Activated CD4-positive, CD25-positive, alpha-beta regulatory T cell treated with anti-CD3 and anti-CD28 coated beads, Interleukin-2, amount 50 U/mL, for 24 hours (primary cell): ENCODE data around the gene ACOX2.
A peak's percentile ranks its signal among the peaks of the same experiment; 100 is the strongest.

Source experiments
- ATAC-seq, 2 donors: fragments of 150-1000 bp; cut with Tn5 transposase; one replicate each; pipeline ENCODE4 v1.10.0; 2021; ENCODE audit warnings: mild to moderate bottlenecking in 1 of 2, moderate library complexity in 1 of 2

Gene ACOX2

DNA sequence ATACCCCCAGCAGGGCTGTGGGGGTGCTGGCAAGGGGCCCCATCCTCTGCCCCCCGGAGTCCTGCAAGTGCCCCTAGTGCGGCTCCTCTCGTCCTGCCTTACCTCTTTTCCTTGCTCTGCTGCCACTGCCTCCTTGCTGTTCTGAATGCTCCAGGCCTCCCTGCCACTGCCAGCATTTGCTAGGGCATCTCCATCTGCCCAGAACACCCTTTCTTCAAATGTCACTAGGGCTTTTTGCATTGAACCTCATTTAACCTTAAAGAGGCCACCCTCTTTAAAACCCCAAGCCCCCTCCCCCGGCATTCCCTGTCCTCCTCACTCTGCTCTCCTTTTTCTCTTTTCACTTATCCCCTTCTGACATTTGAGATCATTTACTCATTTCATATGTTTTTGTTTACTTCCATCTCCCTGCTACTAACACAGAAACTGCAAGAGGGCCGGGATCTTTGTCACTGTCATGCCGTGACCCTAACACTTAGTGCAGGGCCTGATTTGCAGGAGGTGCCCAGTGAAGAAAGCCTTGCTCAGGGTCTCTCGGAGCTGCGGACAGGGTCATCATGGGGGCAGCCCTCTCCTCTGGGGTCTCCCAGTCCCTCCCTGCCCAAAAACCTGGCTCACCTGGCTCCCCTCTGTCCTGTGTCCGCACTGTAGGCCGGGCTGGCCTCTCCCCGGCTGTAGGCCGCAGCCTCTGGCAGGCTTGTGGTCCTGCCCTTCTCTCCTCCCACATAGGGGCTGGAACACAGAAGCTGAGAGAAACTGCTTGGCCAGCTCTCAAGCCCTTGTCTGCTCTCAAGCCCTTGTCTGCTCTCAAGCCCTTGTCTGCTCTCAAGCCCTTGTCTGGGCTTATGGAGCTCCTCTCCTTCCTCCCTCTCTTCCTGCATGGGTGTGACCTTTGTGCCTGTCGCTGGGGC lies at the start of gene ACOX2:
TSS of gene ACOX2 (minus strand) at position 690 of the 911 bp plus-strand sequence. CDS start 2,084 bp downstream, outside the sequence.
- ATAC-seq, result no peak

DNA sequence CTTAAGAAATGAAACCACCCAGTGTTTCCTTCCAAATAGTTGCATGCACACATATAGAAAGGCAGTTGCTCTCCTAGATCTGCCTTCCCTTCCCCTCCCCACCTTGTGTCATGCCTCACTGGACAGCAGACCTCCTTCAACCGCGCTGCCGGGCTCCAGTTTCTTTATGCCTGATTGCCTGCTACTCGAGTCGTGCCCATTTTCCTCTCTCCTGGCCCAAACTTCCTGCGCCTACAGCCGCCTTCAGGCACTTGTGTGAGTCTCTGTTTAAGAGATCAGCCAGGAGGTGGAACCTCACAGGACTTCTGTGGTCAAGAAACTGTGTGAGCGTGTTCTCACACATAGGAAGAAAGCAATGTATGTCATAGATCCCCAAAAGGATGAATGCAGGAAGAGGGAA lies 49.0 kb upstream of the ACOX2 start:
- no peak for ATAC-seq

DNA sequence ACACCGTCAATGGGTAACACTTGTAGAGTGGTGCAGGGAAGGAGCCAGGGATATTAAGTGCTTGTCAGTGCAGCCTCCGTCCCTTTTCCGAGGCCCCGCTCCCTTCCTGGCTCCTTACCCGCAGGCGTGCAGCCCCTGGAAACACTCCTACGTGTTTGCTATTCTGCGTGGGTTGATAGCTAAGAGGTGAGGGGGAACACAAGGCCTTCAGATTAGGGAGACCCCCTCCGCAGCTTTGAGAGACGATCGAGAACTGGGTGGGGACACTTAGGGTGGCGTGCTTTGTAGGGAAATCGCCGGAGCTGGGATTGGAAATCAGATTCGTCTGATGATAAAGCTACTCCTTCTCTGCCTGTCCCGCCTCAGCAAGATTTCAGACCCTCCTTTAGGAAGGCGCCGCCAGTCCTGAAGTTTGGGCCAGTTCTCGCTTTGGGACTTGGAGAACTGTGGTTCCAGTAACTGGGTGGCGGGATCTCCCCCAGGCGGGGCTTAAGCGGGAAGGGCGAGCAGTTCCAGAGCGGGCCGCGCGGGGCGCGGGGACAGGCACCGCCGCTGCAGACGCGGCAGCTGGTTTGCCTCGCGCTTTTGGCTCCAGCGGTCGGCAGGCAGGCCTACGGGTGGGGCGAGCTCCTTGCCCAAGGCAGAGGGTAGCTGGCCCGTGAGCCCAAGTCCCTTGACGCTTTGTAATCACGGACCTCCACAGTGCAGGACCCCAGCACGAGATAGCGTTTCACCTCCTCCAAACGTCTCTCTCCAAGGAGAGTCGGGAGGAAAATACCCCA lies 48.2 kb upstream of the ACOX2 start:
- ATAC-seq, result peak; percentile 81 to 89

DNA sequence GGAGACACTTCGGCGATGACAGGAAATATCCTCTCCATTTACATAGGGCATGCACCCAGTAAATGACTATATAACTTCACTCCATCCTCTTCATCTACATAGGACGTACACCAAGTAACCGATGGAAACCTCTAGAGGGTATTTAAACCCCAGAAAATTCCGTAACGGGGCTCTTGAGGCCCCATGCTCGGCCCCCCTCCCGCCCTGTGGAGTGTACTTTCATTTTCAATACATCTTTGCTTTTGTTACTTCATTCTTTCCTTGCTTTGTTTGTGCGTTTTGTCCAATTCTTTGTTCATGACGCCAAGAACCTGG lies 47.7 kb upstream of the ACOX2 start:
- no peak for ATAC-seq

DNA sequence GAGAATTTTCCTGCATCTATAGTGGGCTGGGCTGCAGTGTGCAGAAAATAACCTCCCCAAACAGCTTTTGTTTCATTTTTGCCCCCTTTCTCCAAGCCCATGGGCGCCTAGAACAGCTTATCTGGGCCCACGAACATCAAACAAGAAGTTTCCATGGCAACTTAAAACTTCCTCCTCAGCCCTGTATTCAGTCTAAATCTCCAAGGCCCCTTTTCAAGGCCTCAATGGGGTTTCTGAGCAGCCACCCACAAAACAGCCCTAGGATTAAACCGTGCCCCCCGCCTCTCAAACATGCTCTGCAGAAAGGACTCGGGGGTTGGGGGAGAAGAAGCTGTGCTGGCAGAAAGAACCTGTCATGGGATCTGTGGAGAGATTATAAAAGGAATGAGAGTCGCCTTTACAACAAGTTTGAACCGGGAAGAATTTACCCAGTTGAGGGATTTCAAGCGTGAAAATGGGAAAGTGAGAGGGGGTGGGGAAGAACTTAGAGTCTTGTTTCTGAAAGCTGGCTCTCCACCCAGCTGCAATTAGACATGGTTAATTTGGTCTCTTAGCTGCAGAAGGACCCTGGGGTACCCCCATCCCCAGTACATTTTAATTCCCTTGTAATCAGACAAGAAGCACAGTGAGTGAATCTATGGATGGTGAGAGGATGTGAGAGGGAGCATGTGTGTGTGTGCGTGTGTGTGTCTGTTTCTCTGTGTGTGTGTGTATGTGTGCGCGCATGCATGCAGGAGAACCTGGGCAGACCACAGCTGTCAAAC lies 44.5 kb upstream of the ACOX2 start:
- ATAC-seq, result no peak

DNA sequence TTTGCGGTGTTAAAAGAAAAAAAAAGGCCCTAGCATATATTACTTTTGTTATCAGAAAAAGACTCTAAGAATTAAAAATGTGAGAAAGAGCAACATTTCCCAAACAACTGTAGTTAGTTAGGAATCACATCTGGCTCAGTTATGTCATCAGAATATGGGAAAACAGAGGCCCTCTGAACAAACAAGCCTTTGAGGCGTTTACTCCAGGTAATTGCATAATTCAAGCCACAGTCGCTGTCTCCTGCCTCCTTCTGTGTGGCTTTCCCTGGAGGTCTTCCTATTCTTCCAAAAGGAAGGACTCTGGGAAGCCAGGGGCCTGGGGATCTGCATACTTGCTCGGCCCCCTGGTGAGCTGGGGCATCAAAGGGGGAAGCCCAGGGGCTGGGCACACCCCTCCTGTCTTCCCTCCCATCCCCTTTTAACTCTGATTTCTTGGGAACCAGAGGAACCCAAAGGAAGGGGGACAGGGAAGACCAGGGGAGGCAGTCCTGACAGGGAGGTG lies 43.9 kb upstream of the ACOX2 start:
- ATAC-seq, result no peak

DNA sequence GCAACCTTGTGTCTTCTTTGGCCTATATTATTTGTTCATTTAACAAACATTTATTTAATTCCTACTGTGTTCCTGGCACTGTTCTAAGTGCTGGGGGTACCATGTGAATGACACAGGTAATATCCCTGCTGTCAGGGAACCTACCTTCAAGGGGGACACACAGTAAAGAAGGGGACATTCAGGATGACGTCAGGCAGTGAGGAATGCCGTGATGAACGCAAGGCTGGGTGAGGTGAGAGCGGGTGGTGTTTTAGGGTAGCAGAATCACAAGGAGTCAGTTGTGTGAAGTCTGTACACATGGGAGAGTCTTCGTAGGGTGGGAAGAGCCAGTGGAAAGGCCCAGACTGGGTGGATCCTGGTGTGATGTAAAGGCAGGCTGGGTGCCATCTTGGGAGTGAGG lies 41.9 kb upstream of the ACOX2 start:
- no peak for ATAC-seq

DNA sequence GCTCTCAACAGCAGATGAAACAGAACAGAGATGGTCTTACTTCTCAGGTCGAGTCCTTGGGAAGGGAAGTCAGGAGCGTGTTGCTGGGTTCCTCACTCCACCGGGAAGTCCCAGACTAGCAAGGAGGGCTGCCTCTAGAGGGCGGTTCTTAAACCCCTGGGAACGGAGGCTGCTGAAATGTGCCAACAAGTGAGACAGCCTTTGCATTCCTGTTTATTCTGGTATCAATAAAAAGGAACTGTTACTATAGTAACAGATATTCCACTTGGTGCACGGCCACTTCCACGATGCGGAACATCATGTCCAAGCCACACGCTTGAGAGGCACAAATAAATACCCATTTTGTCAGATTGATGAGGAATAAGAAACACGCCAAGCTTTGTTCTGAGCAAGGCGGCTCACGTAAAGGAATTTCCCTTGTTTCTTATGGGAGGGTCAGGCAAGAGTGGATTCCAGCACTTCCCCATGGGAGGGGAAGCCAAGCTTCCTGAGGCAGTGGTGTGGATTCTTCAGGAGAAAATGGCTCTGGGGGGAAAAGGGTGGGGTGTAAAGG lies 40.4 kb upstream of the ACOX2 start, which contains the start of gene FAM107A:
TSS of gene FAM107A (minus strand) at position 123 of the 553 bp plus-strand sequence. CDS start 7,531 bp downstream, outside the sequence.
- no peak for ATAC-seq

DNA sequence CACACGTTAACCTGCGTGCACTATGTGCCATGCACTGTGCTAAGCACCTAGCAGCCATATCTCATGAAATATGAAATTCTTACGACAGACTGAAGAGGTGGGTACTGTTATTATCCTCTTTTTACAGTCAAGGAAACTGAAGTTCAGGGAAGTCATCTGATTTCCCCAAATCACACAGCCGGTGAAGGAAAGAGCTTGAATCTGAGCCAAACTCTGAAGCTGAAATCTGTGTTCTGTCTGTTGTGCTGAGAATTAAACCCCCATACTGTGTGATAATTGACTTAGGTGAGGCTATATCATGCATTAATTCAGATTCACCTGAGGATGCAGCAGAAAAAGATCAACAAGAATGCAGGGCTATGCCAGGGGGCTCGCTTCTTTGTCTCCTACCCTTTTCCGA lies 39.7 kb upstream of the ACOX2 start:
- ATAC-seq, result no peak

DNA sequence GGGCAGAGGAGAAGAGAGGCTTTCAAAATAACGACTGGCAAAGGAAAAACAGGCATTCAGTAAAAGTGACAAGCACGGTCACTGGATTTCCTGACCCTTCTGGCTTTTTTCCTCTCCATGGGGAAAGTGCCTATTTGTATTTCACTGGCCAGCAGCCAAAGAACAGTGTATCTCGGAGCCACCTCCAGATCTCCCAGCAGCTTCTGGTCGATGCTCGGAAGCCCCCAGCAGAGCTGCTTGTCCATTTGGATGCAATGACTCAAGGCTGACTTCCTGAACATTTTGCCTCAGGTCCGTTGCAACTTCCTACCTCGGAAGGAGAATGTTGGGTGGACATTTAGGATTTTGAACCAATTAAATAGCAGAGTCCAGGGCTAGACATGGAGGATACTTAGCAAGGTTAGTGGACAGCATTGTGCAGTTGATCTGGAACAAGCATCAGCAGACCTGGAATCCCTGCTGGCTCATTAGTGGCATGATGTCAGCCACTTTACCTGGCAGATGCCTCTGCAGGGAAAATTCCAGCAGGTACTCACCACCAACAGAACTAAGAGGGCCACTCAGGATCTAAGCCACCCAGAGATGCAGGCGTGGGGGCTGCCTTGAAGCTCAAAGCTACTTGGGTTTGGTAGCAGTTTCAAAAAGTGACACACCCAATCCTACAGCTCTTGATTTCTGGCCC lies 39.1 kb upstream of the ACOX2 start:
- no peak for ATAC-seq

DNA sequence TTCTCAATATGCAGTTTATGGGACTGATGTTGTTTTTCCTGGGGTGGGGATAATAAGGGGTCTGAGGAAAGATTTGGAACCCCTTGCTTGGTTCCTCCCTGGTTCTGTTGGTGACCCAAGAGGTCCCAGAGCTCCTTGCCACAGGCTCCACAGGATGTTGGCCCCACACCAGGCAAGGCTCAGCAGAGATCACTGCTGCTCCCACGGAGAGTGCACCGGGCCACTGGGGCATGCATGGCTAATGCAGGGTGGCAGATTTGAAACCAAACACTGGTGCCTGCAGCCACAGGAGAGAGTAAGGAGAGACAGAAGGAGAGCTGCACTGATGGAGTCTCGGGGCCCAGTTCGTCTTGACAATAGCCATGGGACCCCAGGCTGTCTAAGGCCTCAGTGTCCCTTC lies 37.7 kb upstream of the ACOX2 start:
- no peak for ATAC-seq

DNA sequence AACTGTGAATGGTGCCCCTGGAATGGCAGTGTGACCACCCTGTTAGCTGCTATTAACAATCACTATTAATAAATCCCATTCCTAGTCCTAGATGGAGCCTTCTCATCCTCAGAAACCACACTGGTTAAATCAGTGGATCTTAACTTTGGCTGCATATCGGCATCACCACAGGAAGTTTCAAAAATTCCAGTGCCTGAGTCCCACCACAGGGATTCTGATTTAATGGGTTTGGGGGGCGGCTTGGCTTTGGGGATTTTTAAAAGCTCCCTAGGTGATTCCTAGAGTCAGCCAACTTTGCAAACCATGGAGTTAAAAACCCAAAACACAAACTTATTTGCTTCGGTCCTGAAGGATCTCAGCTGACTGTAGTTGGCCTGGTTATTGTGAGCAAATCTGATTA lies 37.1 kb upstream of the ACOX2 start:
- ATAC-seq, result no peak

DNA sequence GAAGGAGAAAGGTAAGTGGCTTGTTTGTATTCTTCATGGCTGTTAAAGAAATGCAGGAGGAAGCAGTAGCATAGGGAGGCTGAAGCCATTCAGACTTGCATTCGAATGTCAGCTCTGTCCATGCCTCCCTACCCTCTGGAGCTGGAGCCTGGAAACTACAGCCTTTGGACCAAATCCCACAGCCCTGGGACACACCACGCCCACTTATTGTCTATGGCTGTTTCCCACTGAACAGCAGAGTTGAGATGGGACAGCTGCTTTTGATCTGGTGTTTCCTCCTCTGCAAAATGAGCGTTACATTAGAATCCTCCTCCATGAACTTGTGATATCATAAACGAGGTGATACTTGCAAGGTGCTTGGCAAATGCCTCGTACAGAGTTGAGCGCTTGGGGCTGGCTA lies 36.6 kb upstream of the ACOX2 start:
- no peak for ATAC-seq

DNA sequence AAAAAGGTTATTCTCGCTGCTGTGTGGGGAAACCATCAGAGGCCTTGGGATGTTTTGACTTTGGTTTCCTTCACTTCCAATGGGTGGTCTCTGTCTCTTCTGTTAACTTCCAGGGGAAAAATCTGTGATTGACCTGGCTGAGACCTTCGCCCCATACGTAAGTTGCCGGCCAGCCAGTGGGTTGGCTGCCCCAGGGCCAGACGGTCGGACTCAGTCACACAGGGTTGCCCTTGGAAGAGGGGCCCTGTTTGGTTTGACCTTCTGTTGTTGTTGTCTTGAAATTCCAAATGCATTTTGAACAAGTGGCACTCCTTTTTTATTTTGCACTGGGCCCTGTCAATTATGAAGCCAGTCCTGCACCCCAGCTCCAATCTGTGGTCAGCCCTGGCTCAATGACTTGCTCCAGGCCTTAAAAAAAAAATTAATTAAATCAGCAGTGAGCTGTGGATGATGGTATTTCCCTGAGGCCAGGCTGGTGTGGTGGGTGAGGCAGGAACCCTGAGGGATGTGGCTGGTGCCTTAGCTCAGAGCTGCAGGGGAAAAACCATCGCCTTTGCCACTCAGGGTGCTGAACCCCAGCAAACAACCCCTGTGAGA lies 35.7 kb upstream of the ACOX2 start:
- no peak for ATAC-seq

DNA sequence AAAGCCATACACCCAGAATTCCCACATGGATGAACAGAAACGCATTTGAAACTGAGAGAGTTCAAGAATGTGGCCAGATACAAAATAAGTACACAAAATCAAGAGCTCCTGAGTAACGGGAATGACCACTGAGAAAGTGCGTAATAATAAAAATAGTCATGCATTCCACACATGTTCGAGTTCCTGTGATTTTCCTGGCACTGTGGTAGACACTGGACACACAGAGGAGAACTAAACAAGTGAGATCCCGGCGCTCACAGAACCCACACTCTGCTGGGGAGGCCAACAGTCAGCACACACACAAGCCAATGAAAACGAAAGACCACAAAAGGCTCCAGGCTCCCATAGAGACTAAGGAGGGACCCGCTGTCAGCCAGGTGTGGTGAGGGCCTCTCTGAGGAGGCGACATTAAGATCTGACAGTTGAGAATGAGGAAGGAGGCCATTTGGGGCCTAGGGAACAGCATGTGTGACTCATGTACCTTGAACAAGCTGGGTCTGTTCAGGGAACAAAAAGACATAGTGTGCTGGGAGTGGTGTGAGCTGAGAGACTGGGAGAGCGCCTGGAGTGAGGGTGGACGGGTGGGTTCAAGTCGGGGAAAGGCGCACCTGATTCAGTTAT lies 35.1 kb upstream of the ACOX2 start:
- ATAC-seq, result no peak

DNA sequence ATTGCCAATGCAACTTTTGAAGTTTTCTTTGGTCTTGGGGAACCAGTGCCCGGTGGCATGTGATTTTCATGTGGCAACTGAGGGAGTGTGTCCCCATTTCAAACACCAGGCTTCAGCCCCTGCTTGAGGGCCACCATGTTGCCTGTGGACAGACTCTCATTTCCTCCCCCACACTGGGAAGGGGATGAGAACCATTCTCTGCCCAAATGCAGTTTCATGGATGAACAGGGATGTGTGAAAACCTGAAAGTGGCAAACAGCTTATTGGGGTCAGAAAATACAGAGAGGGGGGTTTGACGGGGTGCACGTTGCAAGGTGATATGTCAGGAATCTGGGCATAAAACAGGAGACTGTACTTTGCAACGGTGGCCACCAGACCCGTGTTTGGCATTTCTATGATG lies 33.9 kb upstream of the ACOX2 start:
- ATAC-seq, result no peak

DNA sequence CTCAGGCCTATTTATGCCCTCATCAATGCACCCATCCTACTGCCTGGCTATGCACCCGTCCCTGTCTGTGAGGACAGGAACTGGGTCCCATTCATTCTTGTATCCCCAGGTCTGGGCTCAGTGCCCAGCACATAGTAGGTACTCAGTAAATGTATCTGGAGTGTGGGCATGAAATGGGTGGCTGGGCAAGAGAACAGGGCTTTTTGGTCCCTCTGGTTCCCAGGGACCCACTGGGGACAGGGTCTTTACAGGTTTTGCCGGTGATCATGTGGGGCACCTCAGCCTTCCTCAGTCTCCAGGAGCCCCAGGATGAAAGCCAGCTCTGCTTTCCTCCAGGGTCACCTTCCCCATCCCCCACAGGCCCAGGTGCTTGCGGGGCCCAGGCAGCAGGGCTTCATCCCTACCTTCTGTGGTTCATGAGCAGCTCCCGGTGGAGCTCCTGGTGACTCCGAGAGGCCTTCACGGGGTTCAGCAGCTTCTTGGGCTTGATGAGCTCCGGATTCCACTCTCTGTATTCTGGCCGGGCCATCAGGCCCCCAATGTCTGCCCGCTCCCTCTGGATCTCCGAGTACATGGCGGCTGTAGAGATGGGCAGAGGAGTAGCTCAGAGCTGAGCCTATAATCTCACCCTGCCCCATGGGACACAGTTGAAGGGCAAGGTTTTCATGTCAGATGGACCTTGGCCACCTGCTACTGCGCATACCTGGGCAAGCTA lies 32.5 kb upstream of the ACOX2 start:
- ATAC-seq, result no peak

DNA sequence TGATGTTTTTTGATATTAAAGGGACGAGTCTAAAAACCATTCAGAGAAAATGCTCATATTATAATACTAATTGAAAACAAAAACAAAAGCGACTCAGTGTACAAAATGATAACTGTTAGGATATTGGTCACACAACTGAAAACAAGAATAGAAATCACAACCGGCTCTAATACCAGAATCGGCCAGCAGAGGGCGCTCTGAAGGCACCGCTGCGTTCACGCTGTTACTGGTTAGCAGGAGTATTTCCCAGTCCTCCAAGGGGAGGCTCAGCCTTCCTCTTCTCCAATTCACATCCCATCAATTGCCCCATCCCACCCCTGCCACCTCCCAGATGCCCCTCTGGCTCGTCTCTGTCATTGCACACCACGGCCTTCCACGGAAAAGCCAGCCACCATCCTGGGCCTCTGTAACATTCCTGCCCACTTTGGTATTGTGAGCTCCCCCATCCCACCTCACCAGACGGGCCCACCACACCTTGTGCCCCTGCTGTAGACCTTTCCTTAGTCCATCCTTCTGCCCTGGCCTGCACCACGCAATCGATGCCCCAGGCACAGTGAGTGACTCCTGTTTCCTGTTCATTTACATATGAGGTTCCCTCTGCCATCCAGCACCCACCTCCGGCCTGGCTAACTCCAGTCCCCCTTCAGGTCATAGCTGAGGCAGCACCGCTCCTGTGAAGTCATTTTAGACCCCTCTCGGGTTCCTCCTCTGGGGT lies 31.7 kb upstream of the ACOX2 start:
- ATAC-seq, result peak in 1 of 2 donors; percentile 24

DNA sequence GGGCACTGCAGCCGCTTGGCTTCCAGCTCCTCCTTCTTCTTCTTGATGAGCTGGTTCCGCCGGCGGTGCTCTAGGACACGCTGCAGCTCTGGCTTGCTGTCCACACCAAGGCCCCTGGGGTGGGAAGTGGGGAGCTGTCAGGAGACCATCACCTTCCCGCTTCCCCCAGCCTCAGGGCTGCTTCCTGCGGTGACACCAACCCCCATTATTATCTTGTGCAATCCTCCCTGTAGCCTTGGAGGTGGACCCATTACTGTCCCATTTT lies 30.2 kb upstream of the ACOX2 start:
- ATAC-seq, result no peak
